Ascending aorta (tissue), 2 donors: ENCODE measurements around the gene EPHB2. TPM values are rescaled to one million over a fixed set of nuclear protein-coding genes. Genes with fewer than 3 reads are reported as not detected.

Experiments used
- DNase-seq, 2 donors: peaks; one replicate each; pipeline ENCODE4 v3.0.0-alpha.2; 2019; ENCODE audit warnings: low spot score in 2 of 2
- H3K27ac ChIP-seq, 2 donors: fragments of 200-600 bp; sonication (generic); one replicate each; pipeline ENCODE4 v1.5.1; 2016 to 2017; ENCODE audit warnings: mild to moderate bottlenecking in 1 of 2
- H3K27me3 ChIP-seq: fragments of 200-600 bp; sonication (generic); one replicate; pipeline ENCODE4 v1.5.1; 2017
- H3K36me3 ChIP-seq, 2 donors: fragments of 200-600 bp; sonication (generic); one replicate each; pipeline ENCODE4 v1.5.1; 2016
- H3K4me1 ChIP-seq, 2 donors: fragments of 200-600 bp; sonication (generic); one replicate each; pipeline ENCODE4 v1.5.1; 2016 to 2017; ENCODE audit warnings: mild to moderate bottlenecking in 1 of 2
- H3K4me3 ChIP-seq, 2 donors: fragments of 200-600 bp; sonication (generic); one replicate each; pipeline ENCODE4 v1.5.1; 2016 to 2017; ENCODE audit warnings: mild to moderate bottlenecking in 1 of 2
- H3K9me3 ChIP-seq, 2 donors: fragments of 200-600 bp; sonication (generic); one replicate each; pipeline ENCODE4 v1.5.1; 2016
- intact Hi-C: fragments of 100-400 bp; cut with DNase I; formaldehyde crosslinking; loops from one replicate; pipeline ENCODE4 v1.15.1; 2023
- total RNA-seq: library from RNA; depleted of rRNA; stranded (reverse); fragments of >200 nt; gene quantifications from one replicate; pipeline ENCODE4 v1.1.0, GENCODE V29; 2016
- TF ChIP-seq, protein P1 (sequence below), 3 experiments: fragments of 200-600 bp in 2 of 3; fragments of 450-650 bp in 1 of 3; sonication (generic) in 2 of 3; IDR thresholded peaks; one replicate each; pipeline ENCODE4 v1.5.1; 2016 to 2019; ENCODE audit warnings: antibody characterized with exemption in 3 of 3, mild to moderate bottlenecking in 1 of 3, moderate library complexity in 1 of 3

Gene EPHB2
- total RNA-seq, 1 donor from 2014 or later = 3.2 TPM

DNA sequence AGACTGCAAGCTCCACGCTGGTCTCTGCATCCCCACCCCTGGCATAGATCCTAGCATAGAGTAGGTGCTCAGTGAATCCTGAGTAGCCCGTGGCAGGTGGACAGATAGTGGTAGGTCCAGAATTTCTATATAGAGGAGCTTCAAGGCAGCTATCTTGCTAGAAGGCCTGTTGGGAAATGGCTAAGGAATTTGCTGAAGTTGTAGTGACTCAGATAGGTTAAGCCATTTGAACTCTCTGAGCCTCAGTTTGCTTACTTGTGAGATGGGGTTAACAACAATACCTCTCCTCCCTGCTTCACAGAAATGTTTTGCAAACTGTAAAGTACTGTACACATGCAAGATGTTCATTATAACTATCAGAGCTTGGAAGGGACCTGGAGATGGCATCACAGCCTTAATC lies 23.4 kb upstream of the EPHB2 start:
- no peaks in the 10 kb centered on the region for H3K4me1 ChIP-seq
- TF ChIP-seq, protein P1, sequence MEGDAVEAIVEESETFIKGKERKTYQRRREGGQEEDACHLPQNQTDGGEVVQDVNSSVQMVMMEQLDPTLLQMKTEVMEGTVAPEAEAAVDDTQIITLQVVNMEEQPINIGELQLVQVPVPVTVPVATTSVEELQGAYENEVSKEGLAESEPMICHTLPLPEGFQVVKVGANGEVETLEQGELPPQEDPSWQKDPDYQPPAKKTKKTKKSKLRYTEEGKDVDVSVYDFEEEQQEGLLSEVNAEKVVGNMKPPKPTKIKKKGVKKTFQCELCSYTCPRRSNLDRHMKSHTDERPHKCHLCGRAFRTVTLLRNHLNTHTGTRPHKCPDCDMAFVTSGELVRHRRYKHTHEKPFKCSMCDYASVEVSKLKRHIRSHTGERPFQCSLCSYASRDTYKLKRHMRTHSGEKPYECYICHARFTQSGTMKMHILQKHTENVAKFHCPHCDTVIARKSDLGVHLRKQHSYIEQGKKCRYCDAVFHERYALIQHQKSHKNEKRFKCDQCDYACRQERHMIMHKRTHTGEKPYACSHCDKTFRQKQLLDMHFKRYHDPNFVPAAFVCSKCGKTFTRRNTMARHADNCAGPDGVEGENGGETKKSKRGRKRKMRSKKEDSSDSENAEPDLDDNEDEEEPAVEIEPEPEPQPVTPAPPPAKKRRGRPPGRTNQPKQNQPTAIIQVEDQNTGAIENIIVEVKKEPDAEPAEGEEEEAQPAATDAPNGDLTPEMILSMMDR (IDR thresholded peaks at IDR 0.05) = no peak
- H3K36me3 ChIP-seq = no peaks in the 10 kb centered on the region
- H3K4me3 ChIP-seq = no peak overlapping the region
- intact Hi-C loops = no loop called here
- no peaks in the 10 kb centered on the region for H3K9me3 ChIP-seq
- no peak overlapping the region for H3K27ac ChIP-seq
- H3K27me3 ChIP-seq = no peaks in the 10 kb centered on the region
- no peak for DNase-seq

DNA sequence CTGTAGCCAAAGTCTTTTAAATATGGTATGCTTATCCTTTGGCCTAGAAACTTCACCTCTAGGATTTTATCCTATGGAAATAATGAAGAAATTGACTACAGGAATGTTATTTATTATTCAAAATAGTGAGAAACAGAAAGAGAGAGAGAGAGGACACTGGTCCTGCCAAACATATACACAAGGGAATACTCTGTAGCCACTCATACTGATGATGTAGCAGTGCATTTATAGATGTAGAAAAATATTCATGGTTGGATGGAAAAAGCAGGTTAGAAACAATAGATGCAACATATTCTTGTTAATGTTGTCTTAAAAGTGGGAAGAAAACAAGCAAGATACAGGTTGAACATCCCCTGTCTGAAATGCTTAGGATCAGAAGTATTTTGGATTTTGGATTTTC lies 22.2 kb upstream of the EPHB2 start:
- Histone ChIP-seq H3K27ac (no peak overlapping the region), H3K27me3 (no peaks in the 10 kb centered on the region), H3K36me3 (no peaks in the 10 kb centered on the region), H3K9me3 (no peaks in the 10 kb centered on the region), H3K4me3 (no peak overlapping the region), H3K4me1 (no peaks in the 10 kb centered on the region)
- intact Hi-C loops = no loop called here
- DNase-seq = no peak
- TF ChIP-seq, protein P1 (IDR thresholded peaks at IDR 0.05) = no peak

DNA sequence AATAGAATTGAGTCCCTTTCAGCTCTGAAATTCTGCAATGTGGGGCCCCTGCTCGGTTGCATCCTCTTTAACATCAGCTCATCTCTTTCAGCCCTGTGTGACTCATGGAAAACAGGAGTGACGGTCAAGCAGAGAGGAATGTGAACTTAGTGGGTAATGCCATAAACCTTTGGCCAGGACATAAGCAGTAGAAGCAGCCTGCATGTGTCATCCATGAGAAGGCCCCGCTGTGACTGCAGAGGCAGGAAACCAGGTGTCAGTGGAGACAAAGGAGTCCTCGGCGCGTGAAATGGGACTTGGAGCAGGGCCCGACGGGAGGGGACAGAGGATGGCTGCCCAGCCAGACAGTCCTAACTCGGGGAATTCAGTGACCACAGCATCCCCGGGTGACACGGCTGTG lies 21.1 kb upstream of the EPHB2 start:
- H3K4me3 ChIP-seq = no peak overlapping the region
- H3K36me3 ChIP-seq = no peaks in the 10 kb centered on the region
- no peak overlapping the region for H3K27ac ChIP-seq
- TF ChIP-seq, protein P1 (IDR thresholded peaks at IDR 0.05) = no peak
- intact Hi-C loops = no loop called here
- H3K27me3 ChIP-seq = no peaks in the 10 kb centered on the region
- no peaks in the 10 kb centered on the region for H3K9me3 ChIP-seq
- H3K4me1 ChIP-seq = no peaks in the 10 kb centered on the region
- no peak for DNase-seq

DNA sequence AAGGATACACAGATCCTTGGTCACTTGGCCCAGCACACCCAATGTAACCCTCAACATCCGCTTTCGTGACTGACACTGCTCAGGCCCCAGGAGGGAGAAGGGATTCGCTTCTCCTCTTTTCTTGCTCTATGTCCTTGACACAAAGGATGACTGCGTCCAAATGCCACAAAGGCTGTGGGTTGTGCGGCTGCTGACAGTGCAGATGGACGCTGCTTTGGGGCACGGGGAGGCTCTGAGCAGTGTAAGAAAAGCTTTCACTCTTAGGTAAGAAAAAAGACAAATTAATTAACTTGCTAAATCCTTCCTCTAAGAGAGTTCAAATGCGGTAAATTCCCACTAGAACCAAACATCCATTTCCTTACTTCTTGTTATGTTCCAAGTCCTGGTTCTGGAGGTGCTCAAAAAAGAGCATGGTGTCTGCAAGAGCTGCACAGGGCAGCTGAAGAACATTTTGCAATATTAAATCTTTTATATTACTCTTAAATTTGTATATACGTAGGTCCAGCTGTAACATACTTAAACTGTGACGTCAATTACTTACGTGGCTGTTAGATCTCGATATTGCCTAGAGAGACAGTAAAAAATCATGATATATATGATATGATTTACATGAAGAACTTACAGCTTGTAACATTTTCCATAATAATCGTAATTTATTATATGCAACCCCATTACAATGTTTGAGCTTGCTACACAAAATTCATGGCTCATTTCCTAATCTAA lies 19.4 kb upstream of the EPHB2 start:
- H3K4me1 ChIP-seq = no peaks in the 10 kb centered on the region
- TF ChIP-seq, protein P1 (IDR thresholded peaks at IDR 0.05) = no peak
- no peaks in the 10 kb centered on the region for H3K9me3 ChIP-seq
- no peak overlapping the region for H3K4me3 ChIP-seq
- intact Hi-C loops = no loop called here
- no peak for DNase-seq
- no peaks in the 10 kb centered on the region for H3K36me3 ChIP-seq
- no peak overlapping the region for H3K27ac ChIP-seq
- H3K27me3 ChIP-seq = no peaks in the 10 kb centered on the region

DNA sequence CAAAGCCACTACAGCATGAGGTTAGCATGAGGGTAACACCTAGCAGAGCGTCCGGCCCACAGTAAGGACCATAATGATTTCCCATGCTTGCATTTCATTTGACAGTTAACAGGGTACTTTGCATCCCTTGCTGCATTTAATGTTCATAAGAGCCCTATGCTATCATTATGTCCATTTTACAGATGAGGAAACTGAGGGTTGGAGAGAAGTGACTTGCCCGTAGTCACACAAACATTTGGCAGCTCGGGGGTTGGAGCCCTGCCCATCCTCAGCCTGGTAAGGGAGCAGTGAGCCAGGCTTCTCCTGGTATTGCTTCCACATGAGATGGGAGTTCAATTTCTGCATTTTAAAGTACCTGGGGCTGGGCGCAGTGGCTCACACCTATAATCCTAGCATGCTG lies 16.5 kb upstream of the EPHB2 start:
- Histone ChIP-seq H3K9me3 (no peaks in the 10 kb centered on the region), H3K4me3 (no peak overlapping the region), H3K27me3 (no peaks in the 10 kb centered on the region), H3K4me1 (no peaks in the 10 kb centered on the region), H3K27ac (no peak overlapping the region), H3K36me3 (no peaks in the 10 kb centered on the region)
- no peak for DNase-seq
- intact Hi-C loops = no loop called here
- TF ChIP-seq, protein P1 (IDR thresholded peaks at IDR 0.05) = no peak

DNA sequence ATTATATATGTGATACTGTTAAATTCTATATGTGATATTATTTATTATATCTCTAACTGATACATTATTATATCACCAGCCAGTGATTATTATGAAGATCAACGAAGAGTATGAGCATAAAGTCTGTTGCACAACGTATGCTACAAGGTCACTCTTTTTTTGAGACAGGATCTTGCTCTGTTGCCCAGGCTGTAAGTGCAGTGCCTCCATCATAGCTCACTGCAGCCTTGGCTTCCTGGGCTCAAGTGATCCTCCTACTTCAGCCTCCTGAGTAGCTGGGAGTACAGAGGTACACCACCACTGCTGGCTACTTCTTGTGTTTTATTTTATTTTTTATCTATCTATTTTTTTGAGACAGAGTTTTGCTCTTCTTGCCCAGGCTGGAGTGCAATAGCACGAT lies 14.0 kb upstream of the EPHB2 start:
- Histone ChIP-seq H3K9me3 (no peaks in the 10 kb centered on the region), H3K27ac (no peak overlapping the region), H3K4me1 (no peaks in the 10 kb centered on the region), H3K36me3 (no peaks in the 10 kb centered on the region), H3K27me3 (no peaks in the 10 kb centered on the region), H3K4me3 (no peak overlapping the region)
- no peak for DNase-seq
- TF ChIP-seq, protein P1 (IDR thresholded peaks at IDR 0.05) = no peak
- intact Hi-C loops = no loop called here
